ENCODE measurements around the gene RREB1. TPM values are rescaled to one million over a fixed set of nuclear protein-coding genes. Genes with fewer than 3 reads are reported as not detected.
A peak's percentile ranks its signal among the peaks of the same experiment; 100 is the strongest.

RREB1 gene
- total RNA-seq, 2 experiments from 2014 or later: 10.8 to 12.2 TPM

DNA sequence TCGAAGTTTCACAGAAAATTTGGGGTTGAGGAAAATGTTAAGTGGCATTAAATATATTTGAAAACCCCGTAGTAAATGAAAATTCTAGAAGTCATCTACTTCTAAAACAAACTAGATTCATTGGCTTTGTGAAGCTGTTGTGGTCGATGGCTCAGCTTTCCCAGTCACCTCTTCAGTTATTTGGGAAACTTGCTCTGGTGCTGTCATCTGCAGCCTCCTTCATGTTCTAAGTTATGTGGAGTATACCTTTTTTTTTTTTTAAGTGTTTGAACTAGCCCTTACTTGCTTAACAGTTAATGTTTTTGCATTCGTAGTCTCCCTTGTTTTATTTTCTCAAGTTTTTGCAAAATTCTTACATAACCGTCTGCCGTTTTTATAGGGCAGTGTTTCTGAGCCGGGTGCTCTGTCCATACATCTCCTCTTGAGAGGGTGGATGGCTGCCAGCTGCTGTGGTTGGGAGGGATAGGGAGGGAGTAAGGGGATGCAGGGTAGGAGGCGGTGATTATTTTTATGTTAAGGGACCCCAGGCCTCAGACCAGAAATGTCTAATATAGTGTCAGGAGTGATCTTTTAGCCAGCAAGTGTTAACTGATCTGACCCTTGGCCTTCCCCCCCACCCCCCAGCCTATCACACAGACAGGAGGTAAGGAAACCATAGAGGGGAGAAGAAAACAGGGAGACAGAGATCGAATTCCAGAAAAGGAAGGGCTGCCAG lies 7.1 kb downstream of the RREB1 start:
- H3K36me3 Mint-ChIP-seq (ENCODE audit: low read depth): peaks cover 3% of the 10 kb centered on the region
- CTCF ChIA-PET: interaction anchor here (1.0 to 1.2 kb wide), 2 partner anchors 10 to 22 kb away, joined by 3 to 4 read pairs; no protein-coding TSS in a partner anchor
- H3K9me3 Mint-ChIP-seq: no peaks in the 10 kb centered on the region
- peaks cover 85% of the 10 kb centered on the region for H3K4me1 Mint-ChIP-seq (ENCODE audit: low read depth)
- no peaks in the 10 kb centered on the region for H3K27me3 Mint-ChIP-seq (ENCODE audit: low read depth)
- H3K27ac Mint-ChIP-seq: no peak overlapping the region
- H3K4me3 Mint-ChIP-seq: no peak overlapping the region
- no peak for DNase-seq
- intact Hi-C loops (cut with micrococcal nuclease): no loop called here

DNA sequence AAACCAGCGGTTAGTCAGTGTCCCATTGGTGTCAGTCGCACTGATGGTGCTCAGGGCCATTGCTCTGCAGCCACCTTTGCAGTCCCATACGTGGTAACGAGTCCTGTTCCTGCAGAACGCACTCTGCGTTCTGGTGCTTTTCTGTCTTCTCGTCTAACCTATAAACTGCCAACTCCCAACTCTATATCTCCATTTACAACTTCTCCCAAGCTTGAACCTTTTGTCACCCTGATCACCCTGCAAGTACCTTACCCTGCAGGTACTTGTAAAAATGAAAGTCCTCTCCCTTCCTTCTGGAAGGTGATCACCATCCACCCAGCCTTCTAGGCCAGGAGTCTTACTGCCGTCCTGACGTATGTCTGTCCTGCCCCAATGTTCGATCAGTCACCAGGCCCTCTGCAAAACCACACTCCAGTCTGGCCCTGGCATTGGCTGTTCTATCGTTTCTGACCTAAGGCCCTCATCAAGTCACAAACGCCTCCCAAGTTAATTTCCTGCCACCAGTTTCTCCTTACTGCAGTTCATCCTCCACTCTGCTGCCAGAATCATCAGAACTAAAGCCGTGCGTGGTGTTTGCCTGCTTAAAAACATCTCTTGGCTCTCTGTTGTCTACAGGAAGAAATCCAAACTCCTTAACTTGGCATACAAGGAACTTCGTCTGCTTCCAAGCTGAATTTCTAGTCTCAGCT lies 7.9 kb downstream of the RREB1 start:
- Mint-ChIP-seq H3K36me3 (ENCODE audit: low read depth) (peaks cover 3% of the 10 kb centered on the region), H3K27me3 (ENCODE audit: low read depth) (no peaks in the 10 kb centered on the region), H3K27ac (peak overlapping the region; percentile 8), H3K9me3 (no peaks in the 10 kb centered on the region), H3K4me1 (ENCODE audit: low read depth) (peaks cover 80% of the 10 kb centered on the region), H3K4me3 (peak overlapping the region; percentile 30)
- intact Hi-C loops (cut with micrococcal nuclease): no loop called here
- CTCF ChIA-PET: interaction anchor here (1.0 to 2.6 kb wide), 4 partner anchors 9 to 128 kb away, joined by 3 to 10 read pairs (median 6); no protein-coding TSS in a partner anchor
- no peak for DNase-seq

DNA sequence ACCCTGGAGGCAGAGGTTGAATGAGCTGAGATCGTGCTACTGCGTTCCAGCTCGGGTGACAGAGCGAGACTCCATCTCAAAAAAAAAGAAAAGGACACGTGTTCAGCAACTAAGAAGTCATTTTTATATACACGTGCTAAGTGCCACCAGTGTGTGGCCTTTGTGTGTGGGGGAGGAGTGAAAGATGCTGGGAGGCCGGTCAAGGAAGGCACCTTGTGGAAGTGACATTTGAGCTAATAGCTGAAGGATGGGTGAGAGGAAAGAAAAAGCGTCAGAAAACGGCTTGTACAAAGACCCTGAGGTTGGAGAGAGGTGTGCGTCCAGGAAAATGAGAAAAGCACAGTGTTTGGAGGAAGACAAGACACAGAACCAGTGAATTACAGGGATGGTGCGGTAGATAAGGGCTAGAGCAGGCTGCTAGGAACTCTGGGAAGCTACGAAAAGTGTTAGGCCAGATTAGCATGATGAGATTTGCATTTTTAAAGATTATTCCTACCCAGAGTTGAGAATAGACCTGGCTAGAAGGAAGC lies 11.6 kb downstream of the RREB1 start:
- CTCF ChIA-PET: interaction anchor here (0.6 to 1.5 kb wide), 2 partner anchors 10 to 46 kb away, joined by 3 to 6 read pairs; no protein-coding TSS in a partner anchor
- Mint-ChIP-seq H3K4me3 (no peak overlapping the region), H3K4me1 (ENCODE audit: low read depth) (peaks cover 53% of the 10 kb centered on the region), H3K9me3 (no peaks in the 10 kb centered on the region), H3K27ac (no peak overlapping the region), H3K36me3 (ENCODE audit: low read depth) (peaks cover 11% of the 10 kb centered on the region), H3K27me3 (ENCODE audit: low read depth) (no peaks in the 10 kb centered on the region)
- no peak for DNase-seq
- intact Hi-C loops (cut with micrococcal nuclease): no loop called here

DNA sequence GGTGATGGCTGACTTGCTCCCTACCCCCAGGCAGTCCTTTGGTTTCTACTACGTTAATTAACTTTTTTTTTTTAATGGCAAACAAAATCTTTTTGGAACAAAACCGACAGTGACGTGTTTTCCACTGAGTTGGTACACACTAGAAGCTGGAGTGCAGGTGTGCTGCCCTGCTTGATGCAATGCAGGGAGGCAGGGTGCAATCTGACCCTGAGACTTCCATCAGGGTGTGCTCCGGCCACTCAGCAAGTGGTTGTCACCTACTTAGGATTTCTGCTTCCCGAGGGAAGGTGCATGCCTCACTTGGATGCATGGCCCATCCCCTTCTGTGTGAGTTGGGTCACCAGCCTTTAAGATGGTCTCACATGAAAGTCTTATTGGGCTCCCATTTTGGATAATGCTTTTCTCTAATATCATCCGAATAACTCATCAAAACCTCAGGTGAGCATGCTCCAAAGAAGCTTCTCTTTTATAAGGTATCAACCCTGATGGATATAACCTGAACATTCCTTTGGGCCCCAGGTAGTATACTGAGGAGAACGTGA lies 14.0 kb downstream of the RREB1 start:
- H3K36me3 Mint-ChIP-seq (ENCODE audit: low read depth): peaks cover 14% of the 10 kb centered on the region
- no peak for DNase-seq
- H3K4me3 Mint-ChIP-seq: no peak overlapping the region
- peaks cover 46% of the 10 kb centered on the region for H3K4me1 Mint-ChIP-seq (ENCODE audit: low read depth)
- no peak overlapping the region for H3K27ac Mint-ChIP-seq
- CTCF ChIA-PET: no interaction called here
- no peaks in the 10 kb centered on the region for H3K27me3 Mint-ChIP-seq (ENCODE audit: low read depth)
- intact Hi-C loops (cut with micrococcal nuclease): loop anchor here (1.0 kb wide), 1 partner anchor 8 kb away; no protein-coding TSS in a partner anchor
- H3K9me3 Mint-ChIP-seq: no peaks in the 10 kb centered on the region

DNA sequence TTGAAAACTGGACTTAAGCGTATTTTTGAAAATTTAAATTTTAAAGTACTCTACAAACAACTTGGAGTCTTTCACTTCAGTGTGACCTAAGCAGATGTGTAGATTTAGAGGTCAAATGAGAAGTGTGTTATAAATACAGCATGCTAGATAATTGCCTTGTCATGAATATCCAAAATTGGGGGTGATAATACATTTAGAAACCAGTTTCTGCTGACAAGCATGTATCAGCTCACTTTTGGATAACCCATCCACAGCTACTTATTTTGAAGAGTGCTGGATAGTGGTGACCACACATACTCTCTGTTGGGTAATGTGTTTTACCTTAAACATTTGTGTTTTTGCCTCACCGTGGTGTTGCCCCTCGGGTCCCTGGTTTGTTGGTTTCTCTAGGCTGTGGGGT lies 14.9 kb downstream of the RREB1 start:
- intact Hi-C loops (cut with micrococcal nuclease): no loop called here
- CTCF ChIA-PET: no interaction called here
- no peak overlapping the region for H3K27ac Mint-ChIP-seq

DNA sequence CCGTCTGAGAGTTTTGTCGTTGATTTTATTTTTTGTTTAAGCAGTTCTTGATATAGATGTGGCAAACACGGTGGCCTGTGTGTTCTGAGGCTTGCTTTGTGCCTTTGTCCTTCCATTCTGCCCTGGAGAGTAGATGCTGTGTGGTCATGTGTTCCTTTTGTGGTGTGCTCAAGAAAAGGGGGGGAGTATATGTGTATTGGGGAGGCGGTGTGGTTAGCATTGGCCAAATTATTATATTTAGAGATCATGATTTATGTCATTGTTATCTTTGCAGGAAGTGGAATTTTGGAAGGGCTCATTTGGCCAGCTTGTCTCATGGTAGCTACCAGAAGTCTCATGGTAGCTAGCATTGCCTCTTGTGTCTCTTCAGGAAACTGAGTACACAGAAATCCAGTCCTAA lies 16.4 kb downstream of the RREB1 start:
- DNase-seq: no peak
- Mint-ChIP-seq H3K27me3 (ENCODE audit: low read depth) (no peaks in the 10 kb centered on the region), H3K9me3 (no peaks in the 10 kb centered on the region), H3K36me3 (ENCODE audit: low read depth) (peaks cover 14% of the 10 kb centered on the region), H3K4me1 (ENCODE audit: low read depth) (peaks cover 58% of the 10 kb centered on the region), H3K4me3 (no peak overlapping the region), H3K27ac (no peak overlapping the region)
- intact Hi-C loops (cut with micrococcal nuclease): no loop called here
- CTCF ChIA-PET: interaction anchor here (1.3 kb wide), 1 partner anchor 8 kb away, joined by 3 read pairs; no protein-coding TSS in a partner anchor

More for the DNA sequence above, 14.9 kb downstream of the RREB1 start:
- no peak for DNase-seq
- Mint-ChIP-seq H3K4me1 (ENCODE audit: low read depth) (peaks cover 51% of the 10 kb centered on the region), H3K4me3 (no peak overlapping the region), H3K9me3 (no peaks in the 10 kb centered on the region), H3K27me3 (ENCODE audit: low read depth) (no peaks in the 10 kb centered on the region), H3K36me3 (ENCODE audit: low read depth) (peaks cover 14% of the 10 kb centered on the region)

DNA sequence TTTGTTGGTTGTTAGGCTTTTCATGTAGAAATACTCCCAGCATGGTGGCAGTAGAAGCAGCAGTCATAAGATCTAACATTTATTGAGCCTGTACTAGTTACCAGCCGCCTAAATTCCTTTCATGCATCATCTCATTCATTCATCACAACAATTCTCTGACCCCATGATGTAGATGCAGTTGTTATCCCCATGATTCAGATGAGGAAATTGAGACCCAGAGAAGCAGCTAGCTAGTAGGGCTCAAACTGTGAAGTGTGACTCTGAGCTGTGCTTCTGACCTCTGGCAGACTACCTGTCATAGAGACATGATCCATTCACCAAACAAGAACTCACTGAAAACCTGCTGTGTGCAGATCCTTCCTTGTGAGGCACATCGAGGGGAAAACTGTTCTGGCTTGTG lies 16.9 kb downstream of the RREB1 start:
- DNase-seq: peak; percentile 22
- no peaks in the 10 kb centered on the region for H3K27me3 Mint-ChIP-seq (ENCODE audit: low read depth)
- CTCF ChIA-PET: interaction anchor here (0.7 to 1.3 kb wide), 2 partner anchors 8 to 10 kb away, joined by 3 read pairs; no protein-coding TSS in a partner anchor
- no peak overlapping the region for H3K4me3 Mint-ChIP-seq
- no peaks in the 10 kb centered on the region for H3K9me3 Mint-ChIP-seq
- H3K27ac Mint-ChIP-seq: no peak overlapping the region
- intact Hi-C loops (cut with micrococcal nuclease): no loop called here
- H3K36me3 Mint-ChIP-seq (ENCODE audit: low read depth): peaks cover 10% of the 10 kb centered on the region
- H3K4me1 Mint-ChIP-seq (ENCODE audit: low read depth): peaks cover 58% of the 10 kb centered on the region

DNA sequence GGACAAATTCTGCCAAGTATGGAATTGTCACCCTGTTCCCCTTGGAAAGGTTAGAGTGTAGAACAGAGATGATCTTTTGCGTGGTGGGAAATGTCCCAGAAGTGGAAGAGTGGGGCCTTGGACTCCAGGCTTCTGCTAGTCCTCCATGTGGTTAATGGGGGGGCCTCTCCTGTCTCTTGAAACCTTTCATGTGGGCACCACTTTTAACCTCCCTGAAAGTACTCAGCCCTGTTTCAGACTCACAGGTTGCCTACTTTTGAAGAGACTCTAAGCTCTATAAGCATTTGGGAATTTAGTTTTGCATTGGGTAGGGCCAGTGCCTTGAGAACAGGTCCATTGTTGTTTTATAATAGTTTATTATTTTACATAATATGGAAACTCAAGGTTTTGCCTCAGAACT lies 17.5 kb downstream of the RREB1 start:
- H3K27me3 Mint-ChIP-seq (ENCODE audit: low read depth): no peaks in the 10 kb centered on the region
- DNase-seq: no peak
- CTCF ChIA-PET: interaction anchor here (1.3 kb wide), 1 partner anchor 9 kb away, joined by 3 read pairs; no protein-coding TSS in a partner anchor
- peaks cover 58% of the 10 kb centered on the region for H3K4me1 Mint-ChIP-seq (ENCODE audit: low read depth)
- no peak overlapping the region for H3K4me3 Mint-ChIP-seq
- no peaks in the 10 kb centered on the region for H3K9me3 Mint-ChIP-seq
- intact Hi-C loops (cut with micrococcal nuclease): no loop called here
- H3K36me3 Mint-ChIP-seq (ENCODE audit: low read depth): peaks cover 10% of the 10 kb centered on the region
- no peak overlapping the region for H3K27ac Mint-ChIP-seq

DNA sequence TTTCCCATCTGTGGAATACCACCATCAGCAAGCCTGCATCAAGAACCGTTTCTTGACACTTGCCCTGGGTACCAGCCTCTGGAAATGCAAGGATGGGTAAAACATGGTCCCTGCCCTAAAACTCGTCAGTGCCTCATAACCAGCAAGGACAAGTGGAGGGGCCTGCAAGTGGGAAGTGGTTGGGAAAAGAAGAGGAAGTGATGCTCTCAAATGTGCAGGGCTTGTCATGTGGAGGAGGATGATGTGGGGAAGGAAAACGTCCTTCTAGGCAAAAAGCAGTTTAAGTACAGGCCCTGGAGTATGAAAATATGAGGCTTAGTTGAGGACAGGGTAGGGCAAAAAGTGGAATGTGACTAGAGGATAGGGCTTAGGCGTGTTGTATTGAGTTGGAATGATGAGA lies 19.0 kb downstream of the RREB1 start:
- H3K4me3 Mint-ChIP-seq: no peak overlapping the region
- DNase-seq: no peak
- H3K36me3 Mint-ChIP-seq (ENCODE audit: low read depth): peaks cover 10% of the 10 kb centered on the region
- CTCF ChIA-PET: interaction anchor here (2.6 kb wide), 1 partner anchor 10 kb away, joined by 10 read pairs; no protein-coding TSS in a partner anchor
- H3K27ac Mint-ChIP-seq: no peak overlapping the region
- no peaks in the 10 kb centered on the region for H3K27me3 Mint-ChIP-seq (ENCODE audit: low read depth)
- H3K9me3 Mint-ChIP-seq: no peaks in the 10 kb centered on the region
- peaks cover 65% of the 10 kb centered on the region for H3K4me1 Mint-ChIP-seq (ENCODE audit: low read depth)
- intact Hi-C loops (cut with micrococcal nuclease): no loop called here

DNA sequence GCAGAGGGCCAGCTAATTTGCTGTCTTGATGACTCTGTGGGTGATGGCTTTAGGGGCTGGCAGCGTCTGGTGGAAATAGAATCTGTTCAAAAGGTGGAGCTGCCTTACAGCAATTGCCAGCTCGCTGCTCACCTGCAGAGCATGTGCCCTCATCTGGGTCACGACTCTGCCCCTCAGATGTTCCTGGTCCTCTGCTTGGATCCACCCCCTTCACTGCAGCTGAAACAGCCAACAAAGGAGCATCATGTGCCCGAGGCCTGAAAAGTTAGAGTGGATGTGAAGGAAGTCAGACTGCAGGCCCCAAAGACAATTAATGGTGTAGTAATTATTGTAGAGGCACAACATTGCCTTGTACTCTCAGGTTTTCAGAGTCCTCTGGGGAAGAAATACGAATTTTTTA lies 19.9 kb downstream of the RREB1 start:
- peak overlapping the region; percentile 60 for H3K27ac Mint-ChIP-seq

DNA sequence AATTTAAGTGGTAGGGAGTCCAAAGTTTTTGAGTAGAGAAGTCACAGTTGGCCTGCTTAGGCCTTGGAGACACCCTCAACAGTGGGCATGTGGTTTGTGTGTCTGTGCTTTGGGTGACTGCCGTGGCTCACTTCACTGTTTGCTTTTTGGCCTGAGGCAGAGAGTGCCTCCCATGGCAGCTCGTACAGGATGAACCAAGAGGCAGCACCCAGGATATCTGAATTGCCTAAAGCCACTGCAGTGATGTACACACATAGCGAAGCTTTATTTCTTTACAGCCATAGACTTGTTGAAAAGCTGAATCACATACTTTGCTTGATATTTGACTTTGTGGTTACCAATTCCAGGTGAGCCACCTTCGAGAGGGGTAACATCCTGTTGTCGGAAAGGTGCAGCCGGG lies 21.6 kb downstream of the RREB1 start:
- Mint-ChIP-seq H3K27me3 (ENCODE audit: low read depth) (no peaks in the 10 kb centered on the region), H3K4me1 (ENCODE audit: low read depth) (peaks cover 82% of the 10 kb centered on the region), H3K36me3 (ENCODE audit: low read depth) (peaks cover 3% of the 10 kb centered on the region), H3K4me3 (no peak overlapping the region), H3K9me3 (no peaks in the 10 kb centered on the region), H3K27ac (peak overlapping the region; percentile 50)
- CTCF ChIA-PET: interaction anchor here (1.2 to 2.6 kb wide), 3 partner anchors 9 to 13 kb away, joined by 4 to 10 read pairs (median 6); no protein-coding TSS in a partner anchor
- peak; percentile 27 for DNase-seq
- intact Hi-C loops (cut with micrococcal nuclease): loop anchor here (1.0 kb wide), 3 partner anchors 8 to 17 kb away; no protein-coding TSS in a partner anchor

More for the DNA sequence above, 19.9 kb downstream of the RREB1 start:
- intact Hi-C loops (cut with micrococcal nuclease): no loop called here
- H3K36me3 Mint-ChIP-seq (ENCODE audit: low read depth): peaks cover 3% of the 10 kb centered on the region
- no peak overlapping the region for H3K4me3 Mint-ChIP-seq
- CTCF ChIA-PET: interaction anchor here (0.9 to 2.6 kb wide), 4 partner anchors 9 to 115 kb away, joined by 4 to 10 read pairs (median 6); no protein-coding TSS in a partner anchor
- no peaks in the 10 kb centered on the region for H3K9me3 Mint-ChIP-seq
- peaks cover 75% of the 10 kb centered on the region for H3K4me1 Mint-ChIP-seq (ENCODE audit: low read depth)
- H3K27me3 Mint-ChIP-seq (ENCODE audit: low read depth): no peaks in the 10 kb centered on the region
- DNase-seq: no peak

Data from activated naive CD4-positive, alpha-beta T cell treated with anti-CD3 and anti-CD28 coated beads for 36 hours (primary cell).